ENCODE results near the gene MAGT1. TPM values are rescaled to one million over a fixed set of nuclear protein-coding genes. Genes with fewer than 3 reads are reported as not detected.

The MAGT1 gene
- total RNA-seq, 4 donors from 2014 or later, result 27.1 to 47.1 (median 40.9) TPM

DNA sequence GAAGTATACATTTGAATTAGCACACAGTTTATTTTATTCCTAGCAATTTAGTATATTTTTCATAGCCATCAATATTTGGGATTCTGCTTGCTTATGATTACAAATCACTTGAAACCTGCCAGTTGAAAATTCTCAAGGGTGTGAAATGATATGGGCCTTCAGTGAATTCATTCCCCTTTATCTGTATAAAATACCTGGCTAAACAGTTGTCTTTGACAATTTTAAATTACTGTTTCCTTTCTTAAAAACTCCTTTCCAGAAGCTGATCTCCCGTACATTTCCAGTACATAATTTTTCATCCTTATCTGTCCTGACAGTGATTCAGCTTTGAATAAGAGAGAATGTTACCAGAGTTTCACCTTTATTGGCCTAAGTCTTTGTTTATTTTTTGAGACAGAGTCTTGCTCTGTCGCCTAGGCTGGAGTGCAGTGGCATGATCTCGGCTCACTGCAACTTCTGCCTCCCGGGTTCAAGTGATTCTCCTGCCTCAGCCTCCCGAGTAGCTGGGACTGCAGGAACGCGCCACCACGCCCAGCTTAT lies 29.2 kb upstream of the MAGT1 start:
- TF ChIP-seq, protein P1, sequence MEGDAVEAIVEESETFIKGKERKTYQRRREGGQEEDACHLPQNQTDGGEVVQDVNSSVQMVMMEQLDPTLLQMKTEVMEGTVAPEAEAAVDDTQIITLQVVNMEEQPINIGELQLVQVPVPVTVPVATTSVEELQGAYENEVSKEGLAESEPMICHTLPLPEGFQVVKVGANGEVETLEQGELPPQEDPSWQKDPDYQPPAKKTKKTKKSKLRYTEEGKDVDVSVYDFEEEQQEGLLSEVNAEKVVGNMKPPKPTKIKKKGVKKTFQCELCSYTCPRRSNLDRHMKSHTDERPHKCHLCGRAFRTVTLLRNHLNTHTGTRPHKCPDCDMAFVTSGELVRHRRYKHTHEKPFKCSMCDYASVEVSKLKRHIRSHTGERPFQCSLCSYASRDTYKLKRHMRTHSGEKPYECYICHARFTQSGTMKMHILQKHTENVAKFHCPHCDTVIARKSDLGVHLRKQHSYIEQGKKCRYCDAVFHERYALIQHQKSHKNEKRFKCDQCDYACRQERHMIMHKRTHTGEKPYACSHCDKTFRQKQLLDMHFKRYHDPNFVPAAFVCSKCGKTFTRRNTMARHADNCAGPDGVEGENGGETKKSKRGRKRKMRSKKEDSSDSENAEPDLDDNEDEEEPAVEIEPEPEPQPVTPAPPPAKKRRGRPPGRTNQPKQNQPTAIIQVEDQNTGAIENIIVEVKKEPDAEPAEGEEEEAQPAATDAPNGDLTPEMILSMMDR (IDR thresholded peaks at IDR 0.05; ENCODE audit: low read depth), result no peak

DNA sequence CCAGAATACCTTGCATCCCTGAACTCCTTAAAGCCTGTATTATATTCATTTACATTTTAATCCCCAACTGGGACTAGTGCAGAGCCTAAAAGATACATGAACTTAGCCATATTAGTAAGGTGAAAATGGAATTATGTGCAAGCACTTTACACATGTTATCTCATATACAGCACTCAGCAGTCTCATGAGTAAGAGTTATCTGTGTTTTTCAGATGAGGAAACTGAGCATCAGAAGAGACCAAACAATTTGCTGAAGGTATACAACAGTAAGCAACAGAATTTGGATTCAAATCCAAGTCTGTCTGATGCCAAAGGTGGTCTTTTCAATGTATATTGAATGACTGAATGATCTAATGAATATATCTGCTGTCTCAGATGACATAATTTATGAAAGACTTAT lies 27.6 kb upstream of the MAGT1 start:
- TF ChIP-seq, protein P1 (IDR thresholded peaks at IDR 0.05; ENCODE audit: low read depth), result no peak

DNA sequence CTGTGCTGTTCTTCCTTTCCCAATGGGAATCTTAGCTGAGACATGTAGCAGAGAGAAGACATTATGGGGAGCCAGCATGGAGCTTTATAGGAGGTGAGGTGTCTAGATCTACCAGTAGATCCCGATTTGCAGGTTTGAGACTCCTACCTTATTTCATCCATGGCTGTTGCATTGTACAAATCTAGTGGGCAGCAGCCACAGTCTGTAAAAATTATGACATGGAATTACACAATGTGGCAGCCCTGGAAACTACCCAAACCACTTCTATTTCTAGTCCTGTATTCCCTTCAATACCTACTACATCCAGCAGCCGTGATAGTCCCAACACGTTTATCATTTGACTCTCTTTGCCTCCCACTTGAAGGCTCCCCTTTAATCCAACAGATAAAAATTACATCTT lies 23.3 kb upstream of the MAGT1 start:
- TF ChIP-seq, protein P1 (IDR thresholded peaks at IDR 0.05; ENCODE audit: low read depth), result no peak

DNA sequence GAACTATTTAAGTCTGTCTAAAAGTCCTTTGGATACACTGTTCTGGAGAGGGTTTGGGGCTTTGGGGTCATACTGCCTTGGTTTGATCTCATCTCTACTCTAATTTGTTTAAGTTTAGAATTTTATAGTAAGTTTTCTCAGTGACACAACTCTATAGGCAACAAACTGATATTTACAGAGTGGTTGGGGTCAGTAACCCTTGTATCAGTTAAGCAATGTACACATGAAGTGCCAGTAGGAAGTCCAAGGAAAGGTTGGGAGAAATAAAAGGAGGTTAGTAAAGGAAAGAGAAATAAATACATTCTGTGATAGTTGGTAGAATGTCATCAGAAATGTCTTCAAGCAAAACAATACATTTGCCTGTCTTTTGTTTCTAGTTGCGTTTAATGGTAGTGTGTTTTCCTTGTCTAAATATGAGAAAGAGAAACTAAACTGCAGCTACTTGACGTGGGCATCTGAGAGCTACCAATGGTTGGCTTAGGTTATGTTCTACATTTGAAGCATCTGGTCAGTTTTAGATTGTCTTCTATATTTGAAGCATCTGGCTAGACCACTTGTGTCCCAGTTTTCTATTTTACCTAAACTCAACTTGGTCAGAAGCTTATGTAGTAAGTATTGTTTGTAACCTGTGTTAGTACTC lies 22.2 kb upstream of the MAGT1 start:
- TF ChIP-seq, protein P1 (IDR thresholded peaks at IDR 0.05; ENCODE audit: low read depth), result no peak

DNA sequence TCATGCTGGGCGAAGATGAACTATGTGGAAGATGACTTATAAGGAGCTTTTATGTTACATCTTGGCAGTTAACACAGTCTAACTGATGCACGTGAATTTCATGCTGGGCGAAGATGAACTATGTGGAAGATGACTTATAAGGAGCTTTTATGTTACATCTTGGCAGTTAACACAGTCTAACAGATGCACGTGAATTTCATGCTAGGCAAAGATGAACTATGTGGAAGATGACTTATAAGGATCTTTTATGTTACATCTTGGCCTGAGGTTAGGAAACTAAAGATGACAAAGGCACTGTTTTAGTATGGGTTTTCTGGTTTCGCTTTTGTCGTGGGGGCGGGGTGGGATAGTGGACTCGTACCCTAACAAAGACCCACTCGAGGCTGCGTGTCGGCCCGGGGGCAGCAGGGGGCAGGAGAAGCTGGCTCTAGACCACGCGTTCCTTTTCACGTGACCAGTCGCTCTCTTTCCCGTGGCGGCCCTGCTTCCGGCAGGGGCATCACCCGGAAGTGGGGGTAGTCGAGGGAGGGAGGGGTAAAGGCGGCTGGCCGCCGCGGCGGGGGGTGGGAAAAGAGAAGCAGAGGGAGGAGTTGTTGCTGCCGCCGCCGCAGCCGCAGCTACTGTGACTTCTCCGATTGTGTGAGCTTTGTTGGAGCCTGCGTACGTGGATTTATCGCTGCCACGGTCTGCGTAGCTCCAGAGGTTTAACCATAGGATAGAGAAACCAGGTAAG lies 15.0 kb upstream of the MAGT1 start, which contains the start of gene ATP7A:
ATP7A (plus strand) TSS at position 586 of the 733 bp plus-strand sequence. CDS start 60,949 bp downstream, outside the sequence.
- TF ChIP-seq, protein P1 (IDR thresholded peaks at IDR 0.05; ENCODE audit: low read depth), result no peak

DNA sequence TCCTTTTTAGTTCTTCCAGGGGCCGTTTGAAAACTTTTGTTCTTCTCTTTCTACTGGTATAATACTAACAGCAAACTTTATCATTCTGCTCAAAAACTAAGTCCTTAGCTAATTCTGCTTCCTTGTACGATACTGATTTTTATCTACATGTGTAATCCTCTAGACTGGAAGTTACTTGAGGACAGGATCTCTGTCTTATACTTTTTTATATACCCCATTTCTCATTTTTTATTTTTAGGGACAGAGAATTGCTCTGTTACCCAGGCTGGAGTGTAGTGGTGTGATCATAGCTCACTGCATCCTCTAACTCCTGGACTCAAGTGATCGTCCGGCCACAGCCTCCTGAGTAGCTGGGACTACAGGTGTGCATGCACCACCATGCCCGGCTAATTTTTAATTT lies 6.3 kb upstream of the MAGT1 start:
- TF ChIP-seq, protein P1 (IDR thresholded peaks at IDR 0.05; ENCODE audit: low read depth), result no peak

DNA sequence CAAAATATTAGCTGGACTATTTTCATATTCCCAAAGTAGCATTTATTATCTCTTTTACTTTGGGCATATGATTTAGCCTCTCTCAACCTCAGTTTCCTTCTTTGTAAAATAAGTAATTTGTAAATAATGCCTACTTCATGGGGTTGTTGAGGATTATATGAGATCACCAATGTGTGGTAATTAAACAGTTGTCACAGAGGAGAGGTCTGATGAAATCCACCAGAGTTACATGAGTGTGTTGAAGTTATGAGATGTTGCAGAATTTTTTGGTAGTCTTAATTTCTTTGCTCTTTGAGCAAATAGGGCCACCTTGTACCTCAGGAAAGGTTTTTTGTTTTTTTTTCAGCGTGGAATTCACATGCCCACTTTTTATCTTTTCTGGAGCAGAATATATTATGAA lies 5.5 kb upstream of the MAGT1 start:
- TF ChIP-seq, protein P1 (IDR thresholded peaks at IDR 0.05; ENCODE audit: low read depth), result no peak

Measured in subcutaneous adipose tissue (tissue), 4 donors.